Esophagus (tissue), 2 donors: ENCODE results near the gene CACNG7. TPM values are rescaled to one million over a fixed set of nuclear protein-coding genes. Genes with fewer than 3 reads are reported as not detected.

ENCODE experiments used
- H3K27ac ChIP-seq, 2 donors: one replicate each; pipeline ENCODE4 v1.5.1; 2013; ENCODE audit warnings: low read depth in 2 of 2, mild to moderate bottlenecking in 2 of 2, inconsistent platforms in 1 of 2, low read length in 1 of 2, moderate library complexity in 1 of 2
- H3K27me3 ChIP-seq, 2 donors: one replicate each; pipeline ENCODE4 v1.6.1; 2013; ENCODE audit warnings: low read length in 2 of 2, control low read depth in 1 of 2, mild to moderate bottlenecking in 1 of 2; ENCODE audit not compliant: insufficient read depth in 2 of 2, control insufficient read depth in 1 of 2
- H3K36me3 ChIP-seq, 2 donors: one replicate each; pipeline ENCODE4 v1.6.1; 2013; ENCODE audit warnings: low read length in 1 of 2; ENCODE audit not compliant: control insufficient read depth in 2 of 2, insufficient read depth in 2 of 2
- H3K4me1 ChIP-seq, 2 donors: one replicate each; pipeline ENCODE4 v1.6.1; 2013; ENCODE audit warnings: low read length in 1 of 2; ENCODE audit not compliant: control insufficient read depth in 2 of 2, insufficient read depth in 2 of 2
- H3K4me3 ChIP-seq, 2 donors: one replicate each; pipeline ENCODE4 v1.5.1; 2013; ENCODE audit warnings: low read length in 2 of 2, mild to moderate bottlenecking in 2 of 2, low read depth in 1 of 2, moderate library complexity in 1 of 2
- H3K9me3 ChIP-seq, 2 donors: one replicate each; pipeline ENCODE4 v1.6.1; 2013; ENCODE audit warnings: mild to moderate bottlenecking in 2 of 2, low read depth in 1 of 2, low read length in 1 of 2, moderate library complexity in 1 of 2; ENCODE audit not compliant: control insufficient read depth in 2 of 2, insufficient read depth in 1 of 2
- WGBS, 2 donors: extraction: QIAGEN DNeasy Blood & Tissue Kit; methylation state at CpG; one replicate each; pipeline ENCODE4 v1.1.7; 2013; 5-methylcytosine and 5-hydroxymethylcytosine counted together
- polyA plus RNA-seq, 2 donors: library from polyadenylated mRNA; stranded (reverse); fragments of 200-250 nt; gene quantifications; one replicate each; pipeline ENCODE4 v1.2.3, GENCODE V29; 2013
- donor health status: healthy with polysubstance abuse.
- donor health status: Bipolar disorder and iron deficiency.

The CACNG7 gene
- polyA plus RNA-seq, 2 donors: not detected

DNA sequence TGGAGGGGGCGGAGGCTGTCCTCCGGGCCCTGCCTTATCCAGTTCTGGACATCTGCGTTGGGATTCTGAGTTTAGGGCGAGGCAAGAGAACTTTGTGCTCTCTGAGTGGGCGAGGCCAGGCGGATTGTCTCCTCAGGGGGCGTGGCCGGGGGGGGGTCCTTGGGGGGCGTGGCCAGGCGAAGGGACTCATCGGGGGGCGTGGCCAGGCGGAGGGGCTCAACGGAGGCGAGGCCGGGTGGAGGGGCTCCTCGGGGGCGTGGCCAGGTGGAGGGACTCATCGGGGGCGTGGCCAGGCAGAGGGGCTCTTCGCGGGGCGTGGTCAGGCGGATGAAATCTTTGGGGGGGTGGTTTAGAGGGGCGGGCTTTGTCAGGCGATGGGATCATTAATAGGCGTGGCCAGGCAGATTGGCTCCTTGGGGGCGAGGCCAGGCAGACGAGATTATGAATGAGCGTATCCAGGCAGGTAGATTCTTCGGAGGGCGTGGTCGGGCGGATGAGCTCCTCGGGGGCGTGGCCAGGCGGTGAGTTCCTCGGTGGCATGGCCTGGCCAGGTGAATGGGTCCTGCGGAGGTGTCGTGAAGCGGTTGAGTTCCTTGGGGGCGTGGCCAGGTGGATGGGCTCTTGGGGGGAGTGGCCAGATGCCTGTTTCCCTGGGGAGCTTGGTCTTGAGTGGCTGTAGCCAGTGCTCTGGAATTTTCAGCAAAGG is 10.3 kb upstream of the CACNG7 start:
- Histone ChIP-seq H3K27ac (no peak overlapping the region), H3K4me1 (no peaks in the 10 kb centered on the region), H3K4me3 (no peak overlapping the region), H3K36me3 (no peaks in the 10 kb centered on the region), H3K9me3 (peaks cover 6 to 7% of the 10 kb centered on the region in 2 donors), H3K27me3 (peaks cover 0 to 6% of the 10 kb centered on the region in 2 donors)
- 9% methylated on average over 42 of the region's 42 CpGs for WGBS, 2 donors

- peaks cover 0 to 6% of the 10 kb centered on the region in 2 donors for H3K27me3 ChIP-seq
- H3K36me3 ChIP-seq: no peaks in the 10 kb centered on the region
- H3K27ac ChIP-seq: no peak overlapping the region
- no peaks in the 10 kb centered on the region for H3K4me1 ChIP-seq
- H3K9me3 ChIP-seq: peaks cover 6 to 7% of the 10 kb centered on the region in 2 donors
- WGBS, 2 donors: 92% methylated on average over 27 of the region's 27 CpGs
- H3K4me3 ChIP-seq: no peak overlapping the region
These were observed 8.8 kb upstream of the CACNG7 start for GRCh38 chr19:53900191-53900860.

GRCh38 chr19:53903055-53903680 is 5.9 kb upstream of the CACNG7 start:
- H3K9me3 ChIP-seq: peaks cover 7 to 8% of the 10 kb centered on the region in 2 donors
- H3K27me3 ChIP-seq: peaks cover 0 to 16% of the 10 kb centered on the region in 2 donors
- H3K4me1 ChIP-seq: peaks cover 0 to 2% of the 10 kb centered on the region in 2 donors
- H3K27ac ChIP-seq: no peak overlapping the region
- no peaks in the 10 kb centered on the region for H3K36me3 ChIP-seq
- 33 to 37% methylated on average over 4 of the region's 4 CpGs for WGBS, 2 donors
- no peak overlapping the region for H3K4me3 ChIP-seq

- Histone ChIP-seq H3K27ac (no peak overlapping the region), H3K9me3 (peaks cover 1 to 6% of the 10 kb centered on the region in 2 donors), H3K36me3 (no peaks in the 10 kb centered on the region), H3K27me3 (peaks cover 0 to 30% of the 10 kb centered on the region in 2 donors), H3K4me1 (peaks cover 0 to 2% of the 10 kb centered on the region in 2 donors), H3K4me3 (no peak overlapping the region)
- WGBS, 2 donors: 31 to 32% methylated on average over 3 of the region's 3 CpGs
These were observed 4.2 kb upstream of the CACNG7 start for GRCh38 chr19:53904909-53905308.

DNA sequence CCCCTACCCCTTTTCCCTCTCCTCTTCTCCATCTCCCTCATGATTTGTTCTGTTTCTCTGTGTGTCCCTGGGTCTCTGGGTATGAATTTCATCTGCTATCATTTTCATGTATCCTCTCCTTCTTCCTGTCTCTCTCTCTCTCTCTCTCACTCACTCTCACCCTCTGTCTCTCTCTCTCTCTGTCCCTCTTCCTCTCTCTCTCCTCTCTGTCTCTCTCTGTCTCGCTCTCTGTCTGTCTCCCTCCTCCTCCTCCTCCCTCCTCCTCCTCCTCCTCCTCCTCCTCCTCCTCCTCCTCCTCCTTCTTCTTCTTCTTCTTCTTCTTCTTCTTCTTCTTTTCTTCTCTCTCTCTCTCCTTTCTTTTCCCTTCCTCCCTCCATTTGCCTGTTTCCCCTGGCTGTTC is 3.3 kb upstream of the CACNG7 start:
- peaks cover 0 to 2% of the 10 kb centered on the region in 2 donors for H3K4me1 ChIP-seq
- 38 to 67% methylated on average over 1 of the region's 1 CpG for WGBS, 2 donors
- H3K9me3 ChIP-seq: peaks cover 0 to 4% of the 10 kb centered on the region in 2 donors
- peaks cover 0 to 36% of the 10 kb centered on the region in 2 donors for H3K27me3 ChIP-seq
- H3K4me3 ChIP-seq: no peak overlapping the region
- H3K36me3 ChIP-seq: no peaks in the 10 kb centered on the region
- no peak overlapping the region for H3K27ac ChIP-seq

- Histone ChIP-seq H3K9me3 (peaks cover 0 to 4% of the 10 kb centered on the region in 2 donors), H3K27ac (no peak overlapping the region), H3K4me3 (no peak overlapping the region), H3K4me1 (peaks cover 0 to 2% of the 10 kb centered on the region in 2 donors), H3K36me3 (no peaks in the 10 kb centered on the region), H3K27me3 (peaks cover 0 to 38% of the 10 kb centered on the region in 2 donors)
- 11 to 14% methylated on average over 48 of the region's 48 CpGs for WGBS, 2 donors
These were observed 2.6 kb upstream of the CACNG7 start for GRCh38 chr19:53906211-53907192.

- whole genome bisulfite sequencing, 2 donors: 26 to 35% methylated on average over 14 of the region's 14 CpGs
- no peaks in the 10 kb centered on the region for H3K36me3 ChIP-seq
- H3K27me3 ChIP-seq: peaks cover 0 to 40% of the 10 kb centered on the region in 2 donors
- H3K27ac ChIP-seq: no peak overlapping the region
- peaks cover 0 to 4% of the 10 kb centered on the region in 2 donors for H3K9me3 ChIP-seq
- H3K4me1 ChIP-seq: peaks cover 0 to 2% of the 10 kb centered on the region in 2 donors
- no peak overlapping the region for H3K4me3 ChIP-seq
These were observed 1.9 kb upstream of the CACNG7 start for GRCh38 chr19:53907193-53907581.

DNA sequence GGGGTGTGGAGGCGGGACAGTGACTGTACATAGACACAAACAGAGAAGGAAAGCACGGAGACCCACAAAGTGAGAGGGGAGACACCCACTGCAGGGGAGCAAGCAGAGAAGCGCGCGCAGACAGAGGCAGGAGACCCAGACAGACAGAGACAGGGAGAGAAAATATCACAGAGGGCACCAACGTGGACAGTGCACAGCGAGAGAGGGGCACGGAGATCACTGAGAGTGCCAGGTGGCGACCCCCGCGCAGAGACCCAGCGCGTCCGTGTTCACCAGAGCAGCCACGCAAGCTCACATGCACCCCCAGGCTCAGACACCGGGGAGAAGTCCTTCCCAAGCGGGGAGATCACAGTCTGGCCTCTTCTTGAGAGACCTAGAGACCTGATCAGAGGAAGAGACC is 1.4 kb upstream of the CACNG7 start:
- peaks cover 0 to 40% of the 10 kb centered on the region in 2 donors for H3K27me3 ChIP-seq
- H3K9me3 ChIP-seq: peaks cover 0 to 4% of the 10 kb centered on the region in 2 donors
- no peak overlapping the region for H3K27ac ChIP-seq
- 17 to 29% methylated on average over 12 to 17 of the region's 17 CpGs for WGBS, 2 donors
- peaks cover 0 to 2% of the 10 kb centered on the region in 2 donors for H3K4me1 ChIP-seq
- H3K36me3 ChIP-seq: no peaks in the 10 kb centered on the region
- H3K4me3 ChIP-seq: no peak overlapping the region
